H9 (cell line): ENCODE measurements around the gene ACSF3. TPM values are rescaled to one million over a fixed set of nuclear protein-coding genes. Genes with fewer than 3 reads are reported as not detected.

Source experiments
- DNase-seq: peaks from one replicate; pipeline ENCODE4 v3.0.0-alpha.2; 2017
- H2AFZ ChIP-seq: one replicate; pipeline ENCODE4 v1.6.1; 2013; ENCODE audit warnings: mild to moderate bottlenecking, low read length, control low read depth, moderate library complexity
- H2AK5ac ChIP-seq: 2 replicates; pipeline ENCODE4 v1.6.1; 2013; ENCODE audit warnings: low read length, control low read depth, mixed read lengths; ENCODE audit not compliant: insufficient read length
- H2BK120ac ChIP-seq: one replicate; pipeline ENCODE4 v1.6.1; 2013; ENCODE audit warnings: low read depth, mild to moderate bottlenecking, low read length, control low read depth, inconsistent platforms; ENCODE audit not compliant: poor library complexity, severe bottlenecking
- H2BK12ac ChIP-seq: 2 replicates; pipeline ENCODE4 v1.6.1; 2013; ENCODE audit warnings: low read length, control low read depth, mixed read lengths, low read depth; ENCODE audit not compliant: insufficient read length
- H2BK15ac ChIP-seq: 2 replicates; pipeline ENCODE4 v1.6.1; 2013; ENCODE audit warnings: low read depth, low read length, control low read depth
- H2BK20ac ChIP-seq: one replicate; pipeline ENCODE4 v1.6.1; 2013; ENCODE audit warnings: low read depth, mild to moderate bottlenecking, low read length, control low read depth, inconsistent platforms; ENCODE audit not compliant: poor library complexity, severe bottlenecking
- H2BK5ac ChIP-seq: 2 replicates; pipeline ENCODE4 v1.6.1; 2013; ENCODE audit warnings: low read length, control low read depth, mixed read lengths; ENCODE audit not compliant: insufficient read length
- H3K14ac ChIP-seq: 2 replicates; pipeline ENCODE4 v1.6.1; 2013; ENCODE audit warnings: low read length, control low read depth; ENCODE audit not compliant: insufficient read depth
- H3K18ac ChIP-seq: 2 replicates; pipeline ENCODE4 v1.6.1; 2013; ENCODE audit warnings: low read depth, mild to moderate bottlenecking, mixed read lengths, low read length, control low read depth; ENCODE audit not compliant: insufficient read length
- H3K23ac ChIP-seq: 2 replicates; pipeline ENCODE4 v1.6.1; 2013; ENCODE audit warnings: low read length, control low read depth, mixed read lengths, low read depth; ENCODE audit not compliant: insufficient read length
- H3K23me2 ChIP-seq: 2 replicates; pipeline ENCODE4 v1.6.1; 2013; ENCODE audit warnings: low read depth, mild to moderate bottlenecking, mixed read lengths, low read length, control low read depth; ENCODE audit not compliant: insufficient read length, poor library complexity, severe bottlenecking
- H3K27ac ChIP-seq: 2 replicates; pipeline ENCODE4 v1.5.1; 2013; ENCODE audit warnings: low read length, control low read depth, mixed read lengths, low read depth; ENCODE audit not compliant: insufficient read length
- H3K27me3 ChIP-seq: 2 replicates; pipeline ENCODE4 v1.6.1; 2013; ENCODE audit warnings: low read length, control low read depth, inconsistent platforms; ENCODE audit not compliant: insufficient read depth
- H3K4ac ChIP-seq: 2 replicates; pipeline ENCODE4 v1.6.1; 2013; ENCODE audit warnings: low read depth, mild to moderate bottlenecking, control low read depth, inconsistent platforms, low read length, moderate library complexity
- H3K4me1 ChIP-seq: 2 replicates; pipeline ENCODE4 v1.6.1; 2013; ENCODE audit warnings: low read length, control low read depth, inconsistent platforms; ENCODE audit not compliant: insufficient read depth
- H3K4me2 ChIP-seq: 2 replicates; pipeline ENCODE4 v1.6.1; 2013; ENCODE audit warnings: low read length, control low read depth, mixed read lengths; ENCODE audit not compliant: insufficient read length, insufficient read depth
- H3K56ac ChIP-seq: 2 replicates; pipeline ENCODE4 v1.6.1; 2013; ENCODE audit warnings: low read depth, mild to moderate bottlenecking, mixed read lengths, low read length, control low read depth; ENCODE audit not compliant: insufficient read length
- H3K79me1 ChIP-seq: 2 replicates; pipeline ENCODE4 v1.6.1; 2013; ENCODE audit warnings: low read depth, mild to moderate bottlenecking, moderate library complexity, low read length, control low read depth, inconsistent platforms; ENCODE audit not compliant: insufficient read depth, poor library complexity, severe bottlenecking
- H3K79me2 ChIP-seq: 2 replicates; pipeline ENCODE4 v1.6.1; 2013; ENCODE audit warnings: low read length, control low read depth, inconsistent platforms; ENCODE audit not compliant: insufficient read depth
- H3K9ac ChIP-seq: 2 replicates; pipeline ENCODE4 v1.6.1; 2013; ENCODE audit warnings: low read length, control low read depth, mixed read lengths; ENCODE audit not compliant: insufficient read length; ENCODE audit errors: extremely low read depth
- H3K9me3 ChIP-seq: one replicate; pipeline ENCODE4 v1.6.1; 2013; ENCODE audit warnings: low read depth, low read length, inconsistent platforms; ENCODE audit not compliant: control insufficient read depth
- H3T11ph ChIP-seq: one replicate; pipeline ENCODE4 v1.6.1; 2013; ENCODE audit warnings: mild to moderate bottlenecking, low read length, control low read depth, inconsistent platforms
- H4K20me1 ChIP-seq: one replicate; pipeline ENCODE4 v1.6.1; 2013; ENCODE audit not compliant: control insufficient read depth, insufficient read length, insufficient read depth
- H4K5ac ChIP-seq: 2 replicates; pipeline ENCODE4 v1.6.1; 2013; ENCODE audit warnings: low read depth, mild to moderate bottlenecking, mixed read lengths, low read length, control low read depth; ENCODE audit not compliant: insufficient read length
- H4K8ac ChIP-seq: replicated peaks from 2 replicates; pipeline ENCODE4 v1.6.1; 2013; ENCODE audit warnings: low read length, control low read depth, mixed read lengths, low read depth; ENCODE audit not compliant: insufficient read length
- H4K91ac ChIP-seq: 2 replicates; pipeline ENCODE4 v1.6.1; 2013; ENCODE audit warnings: low read depth, mild to moderate bottlenecking, moderate library complexity, mixed read lengths, low read length, control low read depth; ENCODE audit not compliant: insufficient read length
- H3K27ac Mint-ChIP-seq, 3 experiments: 2 replicates in 2 of 3; 3 replicates in 1 of 3; pipeline ENCODE4 v1.8.0; 2020 to 2021; ENCODE audit warnings: mixed read lengths in 3 of 3, mild to moderate bottlenecking in 1 of 3, moderate library complexity in 1 of 3
- H3K27me3 Mint-ChIP-seq: 2 replicates; pipeline ENCODE4 v1.8.0; 2021; ENCODE audit warnings: low read depth, mild to moderate bottlenecking, moderate library complexity, mixed read lengths
- H3K36me3 Mint-ChIP-seq, 3 experiments: 2 replicates in 2 of 3; 3 replicates in 1 of 3; pipeline ENCODE4 v1.8.0; 2020 to 2021; ENCODE audit warnings: low read depth in 3 of 3, mixed read lengths in 3 of 3; ENCODE audit not compliant: insufficient read depth in 1 of 3
- H3K4me1 Mint-ChIP-seq, 2 experiments: 2 replicates each; pipeline ENCODE4 v1.8.0; 2020; ENCODE audit warnings: mixed read lengths in 2 of 2
- H3K4me3 Mint-ChIP-seq, 2 experiments: 2 replicates in 1 of 2; 3 replicates in 1 of 2; pipeline ENCODE4 v1.8.0; 2020 to 2021; ENCODE audit warnings: mild to moderate bottlenecking in 2 of 2, mixed read lengths in 2 of 2, moderate library complexity in 1 of 2
- H3K9me3 Mint-ChIP-seq, 2 experiments: 2 replicates in 1 of 2; 3 replicates in 1 of 2; pipeline ENCODE4 v1.8.0; 2020; ENCODE audit warnings: mild to moderate bottlenecking in 2 of 2, mixed read lengths in 2 of 2, moderate library complexity in 1 of 2
- CTCF ChIP-seq: fragments of 200-600 bp; sonication (generic); conservative IDR thresholded peaks from 3 replicates; pipeline ENCODE4 v1.8.0; 2021; ENCODE audit warnings: antibody characterized with exemption, mild to moderate bottlenecking
- WGBS: extraction: QIAGEN DNeasy Blood & Tissue Kit; methylation state at CpG from one replicate; pipeline ENCODE4 v1.1.7; 2013; ENCODE audit warnings: missing lambda C conversion rate, low lambda C conversion rate, mixed read lengths; ENCODE audit not compliant: insufficient read length; ENCODE audit errors: extremely low coverage; 5-methylcytosine and 5-hydroxymethylcytosine counted together
- total RNA-seq: library from RNA; stranded (reverse); gene quantifications from 2 replicates; pipeline ENCODE4 v1.2.1, GENCODE V29; 2021

ACSF3 gene
- total RNA-seq, 1 experiment from 2014 or later, result 31.3 TPM

GRCh38 chr16:89153848-89154271, 60.2 kb downstream of the ACSF3 start:
- H3K36me3 Mint-ChIP-seq, result peaks cover 12 to 31% (median 26%) of the 10 kb centered on the region in 3 experiments
- H4K91ac ChIP-seq, result no peak overlapping the region
- H3K4me1 Mint-ChIP-seq, result no peaks in the 10 kb centered on the region
- H2AFZ ChIP-seq, result no peak overlapping the region
- H3K27ac ChIP-seq, result no peak overlapping the region
- H2BK15ac ChIP-seq, result no peak overlapping the region
- no peak overlapping the region for H2BK20ac ChIP-seq
- H3K23me2 ChIP-seq, result no peaks in the 10 kb centered on the region
- peaks cover 18 to 27% of the 10 kb centered on the region in 2 experiments for H3K9me3 Mint-ChIP-seq
- H2AK5ac ChIP-seq, result no peak overlapping the region
- no peak overlapping the region for H3K4me2 ChIP-seq
- H3K4me1 ChIP-seq, result no peaks in the 10 kb centered on the region
- H3K4me3 Mint-ChIP-seq, result no peak overlapping the region
- H3K27me3 ChIP-seq, result no peaks in the 10 kb centered on the region
- no peak overlapping the region for H4K5ac ChIP-seq
- no peak overlapping the region for H2BK12ac ChIP-seq
- no peak overlapping the region for H3K23ac ChIP-seq
- no CpG with 5 or more reads among the region's 19 CpGs for WGBS
- no peak overlapping the region for H3K9ac ChIP-seq
- H3K79me1 ChIP-seq, result no peaks in the 10 kb centered on the region
- no peak overlapping the region for H3K56ac ChIP-seq
- H4K20me1 ChIP-seq, result no peaks in the 10 kb centered on the region
- H3K4ac ChIP-seq, result no peak overlapping the region
- no peak overlapping the region for H3K27ac Mint-ChIP-seq
- no peaks in the 10 kb centered on the region for H3K79me2 ChIP-seq
- H3T11ph ChIP-seq, result no peak overlapping the region
- no peak overlapping the region for H4K8ac ChIP-seq
- TF ChIP-seq CTCF, result no peak
- H3K14ac ChIP-seq, result no peak overlapping the region
- peaks cover 16% of the 10 kb centered on the region for H3K27me3 Mint-ChIP-seq
- no peak overlapping the region for H3K18ac ChIP-seq
- H2BK5ac ChIP-seq, result no peak overlapping the region
- DNase-seq, result no peak
- H3K9me3 ChIP-seq, result peaks cover 14% of the 10 kb centered on the region
- no peak overlapping the region for H2BK120ac ChIP-seq
